Left kidney (tissue), 2 donors: Measurements from ENCODE around the gene HOXB5. TPM values are rescaled to one million over a fixed set of nuclear protein-coding genes. Genes with fewer than 3 reads are reported as not detected.
A peak's percentile ranks its signal among the peaks of the same experiment; 100 is the strongest.

Source experiments
- DNase-seq: peaks from one replicate; pipeline ENCODE4 v3.0.0-alpha.2; 2013
- polyA plus RNA-seq: library from polyadenylated mRNA; unstranded; fragments of 120-200 nt; gene quantifications from one replicate; pipeline ENCODE4 v1.2.1, GENCODE V29; 2013; ENCODE audit not compliant: insufficient read length

Gene HOXB5
- polyA plus RNA-seq, 1 donor: 38.2 TPM

DNA sequence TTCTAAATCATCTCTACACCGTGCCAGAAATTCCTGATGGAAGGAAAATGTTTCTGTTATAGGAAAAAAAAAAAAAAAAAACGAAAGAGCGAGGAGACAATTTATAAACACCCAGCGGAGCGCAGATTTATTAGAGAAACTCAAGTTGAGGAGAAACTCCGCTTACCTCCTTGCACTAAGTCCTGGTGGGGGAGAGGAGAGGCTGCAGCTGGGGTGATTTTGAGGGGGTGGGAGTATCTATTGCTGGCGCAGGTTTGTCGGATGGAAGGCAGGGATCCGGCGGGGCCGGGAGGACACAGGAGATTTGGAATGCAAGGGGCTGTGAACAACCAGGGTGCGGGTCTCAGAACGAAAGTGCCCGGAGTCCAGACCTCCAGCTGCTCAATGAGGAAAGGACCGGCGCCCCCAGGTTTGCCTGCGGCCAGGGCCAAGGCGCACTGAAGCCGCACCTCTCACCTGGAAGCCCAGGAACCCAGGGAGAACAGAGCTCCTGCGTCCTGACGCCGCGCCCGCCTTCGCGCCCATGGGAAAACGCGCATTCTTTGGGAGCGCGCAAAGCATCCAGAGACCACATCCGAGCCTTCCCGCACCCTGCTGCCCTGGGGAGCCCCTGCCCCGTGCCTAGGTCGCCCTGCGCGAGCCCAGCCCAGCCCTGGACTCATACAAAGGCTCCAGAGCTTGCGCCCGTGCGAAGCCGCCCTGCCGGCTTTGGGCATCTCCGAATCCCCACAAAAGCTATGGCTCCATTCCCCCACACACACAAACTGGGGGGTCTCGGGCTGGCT is 24.1 kb upstream of the HOXB5 start:
- DNase-seq: peak; percentile 33

GRCh38 chr17:48616717-48617470 is 23.3 kb upstream of the HOXB5 start:
- no peak for DNase-seq

DNA sequence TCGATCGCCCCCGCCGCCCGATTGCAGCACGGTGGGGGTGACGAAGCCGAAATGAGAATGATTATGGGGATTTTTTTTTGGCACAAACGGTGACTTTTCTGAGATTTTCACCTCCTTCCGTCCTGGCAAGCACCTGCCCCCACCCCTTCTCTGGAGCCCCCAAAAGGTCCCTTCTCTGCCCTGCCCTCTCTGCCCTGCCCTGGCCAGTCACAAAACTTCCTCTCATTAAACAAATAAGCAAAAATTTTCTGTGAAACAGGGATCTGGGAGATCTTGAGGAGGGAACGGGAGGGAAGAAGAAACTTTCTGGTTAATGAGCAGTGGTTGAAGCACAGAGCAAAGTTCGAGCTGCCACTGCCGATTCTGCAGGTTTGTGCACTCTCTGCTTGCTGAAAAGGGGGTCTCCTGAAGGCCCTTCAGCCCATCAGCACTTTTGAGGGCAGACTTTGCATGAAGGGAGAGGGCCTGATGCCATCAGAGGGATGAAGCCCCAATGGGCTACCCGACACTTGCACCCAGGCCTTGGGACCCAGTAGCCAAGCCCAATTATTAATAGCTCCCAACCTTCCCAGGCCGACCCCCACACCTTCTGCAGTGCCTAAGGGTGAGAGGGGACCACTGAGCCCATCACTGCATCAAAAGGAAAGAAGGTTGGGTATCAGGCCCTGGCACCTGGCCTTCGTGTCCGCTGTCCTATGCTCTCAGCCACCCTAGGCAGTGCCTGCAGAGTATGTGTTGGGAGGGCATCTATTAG is 22.6 kb upstream of the HOXB5 start:
- peak; percentile 42 for DNase-seq

DNA sequence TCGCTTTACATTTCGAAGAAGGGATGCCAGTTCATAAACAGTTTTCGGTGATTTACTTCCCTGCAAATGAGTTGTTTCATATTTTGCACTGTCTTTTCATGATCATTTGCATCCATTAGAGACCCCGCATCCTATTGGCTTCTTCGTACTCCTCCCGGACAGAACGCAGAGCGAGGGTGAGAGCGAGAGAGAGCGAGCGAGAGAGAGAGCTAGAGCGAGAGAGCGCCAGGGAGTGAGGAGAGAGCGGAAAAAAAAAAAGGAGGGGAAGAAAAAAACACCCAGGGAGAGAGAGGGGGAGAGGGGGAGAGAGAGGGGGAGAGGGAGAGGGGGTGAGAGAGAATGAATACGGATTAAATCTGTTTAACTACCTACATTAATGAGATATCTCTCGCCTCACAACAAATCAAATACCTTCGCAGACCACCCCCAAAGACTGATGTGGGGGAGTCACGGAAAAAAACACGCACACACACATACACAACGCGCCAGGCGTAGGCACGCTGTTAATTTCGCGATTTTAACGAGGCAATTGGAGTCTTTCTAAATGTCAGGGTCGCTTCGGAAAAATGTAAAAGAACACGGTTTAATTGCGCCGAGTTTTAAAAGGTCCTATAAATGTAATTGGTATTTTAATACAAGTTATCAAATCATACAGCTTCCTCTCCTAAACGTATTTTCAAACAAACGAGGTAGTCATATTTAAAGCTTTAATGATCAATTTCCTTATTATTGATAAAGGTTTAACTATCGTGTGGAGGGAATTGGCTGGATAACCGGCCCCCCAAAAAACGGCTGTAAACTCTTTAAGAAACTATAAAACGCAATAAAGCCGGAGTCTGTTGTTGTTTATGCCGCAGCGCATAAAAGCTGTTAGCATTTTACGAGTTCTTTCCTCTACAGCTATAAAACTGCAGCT is 21.7 kb upstream of the HOXB5 start, which contains the start of gene HOXB8:
Gene HOXB8 (minus strand): TSS at position 246 of the 916 bp plus-strand sequence. CDS start 588 bp downstream, outside the sequence.
- DNase-seq: no peak

GRCh38 chr17:48613862-48614694 is 20.5 kb upstream of the HOXB5 start:
- no peak for DNase-seq

- DNase-seq: no peak
Observed at GRCh38 chr17:48612854-48613691, 19.5 kb upstream of the HOXB5 start.

DNA sequence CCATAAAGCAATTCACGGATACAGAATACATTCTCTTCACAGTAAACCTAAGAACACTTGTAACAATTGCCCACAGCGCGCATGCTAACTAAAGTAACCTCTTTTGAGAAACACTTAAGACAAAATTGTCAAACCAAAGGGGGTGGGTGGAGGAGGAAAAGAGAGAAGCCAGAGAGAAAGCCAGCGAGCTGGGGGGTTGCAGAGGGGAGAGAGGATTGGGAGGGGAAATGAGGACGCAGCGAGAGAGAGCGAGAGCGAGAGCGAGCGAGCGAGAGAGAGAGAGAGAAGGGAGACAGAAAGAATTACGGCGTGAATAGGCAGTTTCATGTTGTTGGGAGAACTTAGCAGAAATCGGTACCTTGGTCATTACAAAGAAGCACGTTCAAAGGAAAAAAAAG is 18.9 kb upstream of the HOXB5 start:
- DNase-seq: no peak

DNA sequence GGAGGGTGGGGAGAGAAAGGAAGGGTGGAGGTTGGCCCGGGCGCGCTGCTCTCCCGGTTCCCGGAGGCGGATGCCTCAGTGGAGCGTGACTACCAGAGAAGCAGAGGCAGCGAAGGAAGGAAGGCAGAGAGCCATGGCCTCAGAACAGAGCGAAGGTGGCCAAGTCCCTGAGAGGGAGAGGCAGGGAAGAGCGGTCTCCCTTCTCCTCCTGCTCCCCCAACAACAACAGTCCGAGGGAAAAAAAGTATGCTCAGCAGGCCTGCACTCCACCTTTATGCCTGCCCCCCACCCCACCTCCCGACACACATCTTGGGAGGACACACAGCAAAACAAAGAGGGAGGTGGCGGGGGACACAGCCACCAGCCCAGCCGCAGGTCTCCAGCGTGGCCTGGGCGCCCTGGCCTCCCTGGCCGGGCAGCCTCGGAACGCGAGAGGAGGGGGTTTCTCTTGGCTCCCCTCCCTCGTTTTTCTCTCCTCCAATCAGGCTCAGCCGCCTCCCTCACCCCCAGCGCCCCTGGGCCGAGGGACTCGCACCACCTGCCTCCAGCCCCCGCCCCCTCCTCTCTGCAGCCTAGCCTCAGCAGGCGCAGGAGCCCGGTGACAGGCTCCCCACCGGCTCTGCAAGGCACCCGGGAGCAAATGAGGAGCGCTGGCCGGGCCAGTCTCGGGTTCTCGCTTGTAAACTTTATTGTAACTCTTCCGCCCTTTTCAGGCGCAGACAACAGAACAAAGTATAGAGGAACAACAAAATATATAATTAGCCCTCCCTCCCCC is 18.3 kb upstream of the HOXB5 start:
- no peak for DNase-seq

GRCh38 chr17:48611213-48611612 is 17.6 kb upstream of the HOXB5 start:
- no peak for DNase-seq

- DNase-seq: no peak
Observed at GRCh38 chr17:48610282-48611211, 17.0 kb upstream of the HOXB5 start, which contains the start of gene HOXB7. Gene HOXB7, minus strand, starts transcription at chr17:48611017. Its CDS starts 99 bp downstream, at chr17:48610918.

DNA sequence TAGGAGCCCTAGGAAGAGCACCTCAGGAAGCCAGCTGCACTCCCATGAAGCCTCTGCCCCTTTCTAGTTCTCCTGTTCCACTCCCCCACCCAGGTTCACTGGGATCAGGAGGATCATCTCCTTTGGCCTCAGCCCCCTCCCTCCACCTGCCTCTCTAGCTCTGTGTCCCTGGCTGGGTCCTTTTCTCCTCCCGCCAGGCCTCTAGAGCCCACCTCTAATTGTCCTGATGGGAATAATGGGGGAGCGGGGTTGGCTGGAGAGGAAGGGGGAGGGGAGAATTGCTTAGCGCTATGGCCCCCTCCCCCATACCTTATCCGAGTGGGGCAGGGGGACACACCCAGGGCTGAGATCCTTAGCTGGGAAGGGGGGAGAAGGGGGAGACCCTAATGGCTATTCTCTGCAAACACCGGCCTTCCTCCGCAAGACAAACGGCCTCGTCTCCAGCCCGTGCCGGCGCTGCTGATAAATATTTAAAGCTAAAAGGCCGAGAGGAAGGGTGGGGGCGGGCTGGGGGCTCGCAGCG is 16.2 kb upstream of the HOXB5 start:
- no peak for DNase-seq

DNA sequence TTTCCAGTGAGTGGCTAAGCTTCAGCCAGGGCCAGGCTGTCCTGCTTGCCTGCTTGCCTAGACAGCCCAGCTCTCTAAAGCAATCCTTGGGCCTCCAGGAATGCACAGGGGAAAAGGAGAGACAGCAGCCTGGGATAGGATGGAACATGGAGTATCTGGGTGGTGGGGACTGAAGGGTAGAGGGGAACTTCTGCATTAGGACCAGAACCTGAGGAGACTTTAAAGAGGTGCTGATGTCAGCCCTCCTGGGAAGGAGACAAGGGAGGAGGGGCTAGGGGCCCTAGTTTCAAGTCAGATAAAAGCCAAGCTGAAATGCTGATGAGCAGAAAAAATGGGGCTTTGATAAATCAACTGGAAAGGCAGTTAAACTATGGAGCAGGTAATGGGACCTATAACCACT is 15.5 kb upstream of the HOXB5 start:
- no peak for DNase-seq

DNA sequence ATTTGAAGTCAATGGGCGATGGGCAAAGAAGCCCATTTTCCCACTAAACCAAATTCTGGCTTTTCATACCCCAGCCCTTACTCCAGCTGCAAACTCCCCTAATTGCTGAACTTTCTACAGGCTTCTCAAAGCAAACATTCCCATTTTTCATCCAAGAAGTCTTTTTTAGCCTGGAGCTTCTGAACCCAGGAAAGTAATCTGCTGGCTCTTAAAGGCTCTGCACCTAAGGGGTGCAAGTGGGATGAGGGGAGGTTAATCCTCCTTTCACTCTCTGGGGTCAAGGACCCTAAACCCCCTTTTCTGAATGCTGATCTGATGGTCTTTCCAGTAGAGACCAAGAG is 14.9 kb upstream of the HOXB5 start:
- no peak for DNase-seq

DNA sequence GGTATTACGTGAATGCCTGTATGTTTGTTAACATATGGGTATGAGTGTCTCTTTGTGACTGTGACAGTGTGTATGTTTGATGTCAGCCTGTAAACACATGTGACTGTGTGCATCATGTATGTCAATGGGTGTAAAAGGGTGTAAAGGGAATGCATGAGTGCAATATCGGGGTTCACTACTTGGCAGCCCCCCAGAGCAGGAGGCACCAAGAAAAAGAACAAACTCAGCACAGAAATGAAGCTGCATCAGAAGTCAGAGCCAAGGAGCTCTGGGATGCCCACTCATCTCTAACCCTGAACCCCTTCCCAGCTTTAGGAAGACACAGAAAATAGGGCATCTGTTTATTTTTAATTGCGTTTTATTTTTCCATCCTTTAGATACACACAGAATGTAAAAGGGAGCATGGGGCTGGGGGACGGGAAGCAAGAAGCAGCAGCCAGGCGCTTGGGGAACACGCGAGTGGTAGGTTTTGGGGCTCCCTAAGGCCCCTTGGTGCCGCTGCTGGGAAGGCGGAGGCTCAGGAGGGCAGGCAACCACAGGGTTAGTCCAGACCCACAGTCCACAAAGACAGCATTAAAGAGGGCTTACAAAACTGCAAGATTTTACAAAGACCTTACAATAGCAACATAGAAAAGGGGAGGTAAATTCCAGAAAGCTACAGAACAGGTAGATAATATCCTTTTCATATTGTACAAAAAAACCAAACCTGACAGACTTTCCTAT is 13.5 kb upstream of the HOXB5 start:
- DNase-seq: no peak

DNA sequence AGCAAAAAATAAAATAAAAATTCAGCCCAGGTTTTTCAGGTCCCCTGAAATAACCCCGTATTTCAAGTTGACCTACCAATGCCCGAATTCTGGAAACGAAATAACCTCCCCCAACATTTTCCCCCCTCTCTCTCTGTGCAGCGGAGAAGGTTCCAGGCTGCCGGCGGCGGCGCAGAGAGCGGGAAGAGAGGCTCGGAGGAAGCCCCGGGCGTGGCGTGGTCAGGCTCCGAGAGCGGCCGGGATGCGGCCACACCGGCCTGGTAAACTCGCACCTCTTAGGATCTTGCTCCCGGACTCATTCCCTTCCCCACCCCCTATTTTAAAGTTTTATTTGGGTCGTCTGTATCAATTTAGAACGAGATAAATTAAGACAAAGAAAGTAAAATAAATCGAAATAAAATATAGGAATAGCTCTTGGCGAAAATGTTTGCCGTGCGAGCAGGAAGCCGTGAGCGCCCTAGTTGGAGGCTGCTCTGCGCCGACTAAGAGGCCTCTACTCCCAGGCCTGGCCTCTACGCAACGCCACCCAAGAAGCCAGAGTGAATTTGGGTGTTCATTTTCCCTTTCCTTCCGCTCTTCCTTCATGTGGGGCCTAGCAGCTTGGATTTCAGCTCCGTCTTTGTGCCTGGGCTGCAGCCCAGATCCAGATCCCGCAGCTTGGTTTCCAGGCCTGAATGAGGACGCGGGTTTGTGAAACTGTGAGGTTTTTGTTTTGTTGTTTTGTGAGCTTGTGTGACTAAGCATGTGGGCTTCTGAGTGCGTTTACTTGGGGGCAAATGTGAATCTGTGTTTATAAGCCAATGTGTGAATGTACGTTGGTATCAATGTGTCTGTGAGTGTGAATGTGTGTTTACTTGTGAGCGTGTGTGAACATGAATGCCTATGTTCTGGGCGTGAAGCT is 12.7 kb upstream of the HOXB5 start:
- no peak for DNase-seq
